Vagina (tissue), 2 donors: ENCODE measurements around the gene ADAMTS17.

Experiments used
- POLR2A ChIP-seq, 2 donors: fragments of 450-650 bp; IDR thresholded peaks; one replicate each; pipeline ENCODE4 v1.6.1; 2017; ENCODE audit warnings: antibody characterized with exemption in 2 of 2, mild to moderate bottlenecking in 2 of 2, moderate library complexity in 2 of 2
- POLR2AphosphoS5 ChIP-seq, 2 donors: sonication (generic); formaldehyde crosslinking; IDR thresholded peaks; one replicate each; pipeline ENCODE4 v1.9.0; 2017; ENCODE audit warnings: antibody characterized with exemption in 2 of 2, mild to moderate bottlenecking in 2 of 2, low read depth in 1 of 2; ENCODE audit not compliant: insufficient read depth in 1 of 2

- TF ChIP-seq POLR2AphosphoS5 (IDR thresholded peaks at IDR 0.05; ENCODE audit: insufficient read depth in 1 of 2, low read depth in 1 of 2) (no peak), POLR2A (IDR thresholded peaks at IDR 0.05) (no peak)
Measured at GRCh38 chr15:100307241-100308212, 34.2 kb downstream of the ADAMTS17 start.
